ENCODE data around the gene CYP27A1.

- TF ChIP-seq CTCF (IDR thresholded peaks at IDR 0.05; ENCODE audit: insufficient read depth, low read length, poor library complexity, severe bottlenecking) (no peak), EZH2phosphoT487 (conservative IDR thresholded peaks at IDR 0.05; ENCODE audit: low read length) (no peak)
These were observed 44.8 kb downstream of the CYP27A1 start for GRCh38 chr2:218826791-218827190.
